ENCODE results near the gene MACROD1. TPM values are rescaled to one million over a fixed set of nuclear protein-coding genes. Genes with fewer than 3 reads are reported as not detected.

The MACROD1 gene
- polyA plus RNA-seq, 1 donor (not counting 4 experiments of a cell fraction or from before 2014, with no cell fraction given), result 4.6 TPM

DNA sequence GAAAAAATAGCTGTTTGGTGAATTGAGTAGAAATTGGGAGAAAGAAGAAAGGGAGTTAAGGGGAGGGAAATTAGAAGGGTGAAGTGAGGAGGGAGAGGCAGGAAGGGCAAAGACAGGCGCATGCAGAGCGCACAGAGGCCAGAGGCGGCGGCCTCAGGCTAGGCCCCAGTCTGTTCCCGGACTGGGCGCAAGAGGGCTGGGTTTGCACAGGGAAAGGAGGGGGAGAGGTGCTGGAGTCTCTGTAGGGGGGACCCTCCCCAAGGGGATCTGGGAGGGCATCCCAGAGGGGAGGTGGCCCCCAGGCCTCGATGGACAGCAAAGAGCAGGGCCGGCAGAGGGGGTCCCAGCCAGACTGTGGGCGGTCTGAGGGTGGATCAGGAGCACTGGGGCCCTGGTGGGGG, 131.5 kb downstream of the MACROD1 start:
- Histone ChIP-seq H3K9me1 (ENCODE audit: control insufficient read depth, extremely low read depth, insufficient read depth, low read length) (no peaks in the 10 kb centered on the region), H3K4me2 (ENCODE audit: control insufficient read depth, extremely low read depth, insufficient read depth, low read depth, low read length) (no peak overlapping the region), H3K4me1 (ENCODE audit: control insufficient read depth, extremely low read depth, insufficient read depth, low read length) (no peaks in the 10 kb centered on the region), H3K4me3 (ENCODE audit: control insufficient read depth in 2 of 3, extremely low read depth in 1 of 3, insufficient read depth in 2 of 3, low read depth in 1 of 3, low read length in 3 of 3) (no peak overlapping the region), H3K9me3 (ENCODE audit: control insufficient read depth, low read depth, low read length) (no peaks in the 10 kb centered on the region), H4K20me1 (ENCODE audit: control insufficient read depth, extremely low read depth, insufficient read depth, low read length) (peaks cover 4% of the 10 kb centered on the region), H3K27me3 (ENCODE audit: control insufficient read depth, extremely low read depth, insufficient read depth, low read length) (peaks cover 58% of the 10 kb centered on the region), H3K79me2 (ENCODE audit: control insufficient read depth, insufficient read depth, low read length) (no peaks in the 10 kb centered on the region), H3K9ac (ENCODE audit: control insufficient read depth, extremely low read depth, insufficient read depth, low read length) (no peak overlapping the region), H2AFZ (ENCODE audit: control insufficient read depth, low read length) (no peak overlapping the region), H3K27ac (ENCODE audit: control insufficient read depth, insufficient read depth, low read length) (no peak overlapping the region), H3K36me3 (ENCODE audit: control insufficient read depth in 2 of 2, extremely low read depth in 1 of 2, insufficient read depth in 2 of 2, low read length in 2 of 2) (no peaks in the 10 kb centered on the region)
- FAIRE-seq, result no peak
- TF ChIP-seq EZH2 (IDR thresholded peaks at IDR 0.05; ENCODE audit: low read length) (no peak), CTCF (optimal IDR thresholded peaks at IDR 0.05 in 1 of 3, IDR thresholded peaks at IDR 0.05 in 1 of 3, conservative IDR thresholded peaks at IDR 0.05 in 1 of 3; ENCODE audit: extremely low read depth in 1 of 3, insufficient read depth in 2 of 3, low read length in 3 of 3) (no peak)
- DNase-seq (ENCODE audit: low read depth, low spot score), result no peak
- dilution Hi-C loops (cut with MboI; ENCODE audit: extremely low pct_ligation_motif_present, low sequenced_read_pairs), result no loop called here

GRCh38 chr11:64032050-64032449, 133.9 kb downstream of the MACROD1 start:
- TF ChIP-seq EZH2 (IDR thresholded peaks at IDR 0.05; ENCODE audit: low read length) (no peak), CTCF (optimal IDR thresholded peaks at IDR 0.05 in 1 of 3, IDR thresholded peaks at IDR 0.05 in 1 of 3, conservative IDR thresholded peaks at IDR 0.05 in 1 of 3; ENCODE audit: extremely low read depth in 1 of 3, insufficient read depth in 2 of 3, low read length in 3 of 3) (no peak)
- Histone ChIP-seq H3K9me1 (ENCODE audit: control insufficient read depth, extremely low read depth, insufficient read depth, low read length) (no peaks in the 10 kb centered on the region), H3K36me3 (ENCODE audit: control insufficient read depth in 2 of 2, extremely low read depth in 1 of 2, insufficient read depth in 2 of 2, low read length in 2 of 2) (no peaks in the 10 kb centered on the region), H3K4me3 (ENCODE audit: control insufficient read depth in 2 of 3, extremely low read depth in 1 of 3, insufficient read depth in 2 of 3, low read depth in 1 of 3, low read length in 3 of 3) (no peak overlapping the region), H2AFZ (ENCODE audit: control insufficient read depth, low read length) (no peak overlapping the region), H3K4me2 (ENCODE audit: control insufficient read depth, extremely low read depth, insufficient read depth, low read depth, low read length) (no peak overlapping the region), H3K27ac (ENCODE audit: control insufficient read depth, insufficient read depth, low read length) (no peak overlapping the region), H3K27me3 (ENCODE audit: control insufficient read depth, extremely low read depth, insufficient read depth, low read length) (peaks cover 56% of the 10 kb centered on the region), H3K9me3 (ENCODE audit: control insufficient read depth, low read depth, low read length) (no peaks in the 10 kb centered on the region), H3K9ac (ENCODE audit: control insufficient read depth, extremely low read depth, insufficient read depth, low read length) (no peak overlapping the region), H3K4me1 (ENCODE audit: control insufficient read depth, extremely low read depth, insufficient read depth, low read length) (no peaks in the 10 kb centered on the region), H3K79me2 (ENCODE audit: control insufficient read depth, insufficient read depth, low read length) (no peaks in the 10 kb centered on the region), H4K20me1 (ENCODE audit: control insufficient read depth, extremely low read depth, insufficient read depth, low read length) (peaks cover 6% of the 10 kb centered on the region)
- FAIRE-seq (no peak), DNase-seq (ENCODE audit: low read depth, low spot score) (no peak)
- dilution Hi-C loops (cut with MboI; ENCODE audit: extremely low pct_ligation_motif_present, low sequenced_read_pairs), result no loop called here

All from keratinocyte (primary cell).